GM18505 (cell line): Measurements from ENCODE around the gene DNAH12.
"Not testable (repeated sequence)": the region's sequence is repeated elsewhere in the genome, so short reads cannot be mapped to it uniquely, and the experiment has no call there.

Experiments
- ATAC-seq: cut with Tn5 transposase; IDR thresholded peaks from one replicate; pipeline ENCODE4 v1.9.1; 2021; ENCODE audit not compliant: unreplicated experiment
- POLR2A ChIP-seq: IDR thresholded peaks from 4 replicates; pipeline ENCODE4 v1.6.1; 2011; ENCODE audit warnings: borderline replicate concordance; ENCODE audit not compliant: insufficient read depth, insufficient read length; ENCODE audit errors: extremely low read depth

DNAH12 gene

DNA sequence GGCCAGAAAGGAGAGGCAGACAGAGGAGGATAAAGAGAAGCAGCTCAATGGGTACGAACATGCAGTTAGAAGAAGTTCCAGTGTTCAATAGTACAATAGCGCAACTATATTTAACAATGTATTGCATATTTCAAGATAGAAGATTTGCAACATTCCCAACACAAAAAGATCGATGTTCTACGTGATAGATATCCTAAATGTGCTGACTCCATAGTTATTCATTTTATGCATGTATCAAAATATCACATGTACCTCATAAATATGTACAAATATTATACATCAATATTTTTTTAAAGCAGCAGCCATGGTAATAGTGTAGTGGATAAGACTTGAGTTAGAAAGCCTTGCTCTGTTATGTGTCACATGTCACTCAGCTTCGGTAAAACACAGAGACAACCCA lies 141.5 kb downstream of the DNAH12 start:
- no peak for TF ChIP-seq POLR2A
- ATAC-seq: no peak

- TF ChIP-seq POLR2A: no peak
- ATAC-seq: peak; percentile 80
Measured at GRCh38 chr3:57397175-57398026, 146.7 kb downstream of the DNAH12 start.

- ATAC-seq: no peak
- no peak for TF ChIP-seq POLR2A
Measured at GRCh38 chr3:57393977-57394376, 150.2 kb downstream of the DNAH12 start.

DNA sequence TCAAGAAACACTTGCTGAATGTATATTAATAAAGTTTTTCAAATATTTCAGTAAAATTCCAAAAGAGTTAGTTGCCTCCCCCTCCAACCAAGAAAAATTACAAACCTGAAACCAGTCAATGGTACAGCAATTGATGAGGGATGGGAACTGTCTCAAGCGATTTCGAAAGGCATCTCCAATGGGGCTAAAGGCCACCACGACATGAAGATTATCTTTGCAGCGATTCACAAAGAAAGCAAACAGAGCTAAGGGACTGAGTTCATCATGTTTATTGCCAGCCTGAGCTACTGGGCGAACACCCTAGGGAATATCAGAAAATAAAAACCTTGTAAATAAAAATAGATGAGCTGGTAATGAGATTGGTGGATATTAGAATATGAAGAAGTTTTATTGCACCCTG lies 152.4 kb downstream of the DNAH12 start:
- no peak for ATAC-seq
- TF ChIP-seq POLR2A: no peak

- no peak for TF ChIP-seq POLR2A
Measured at GRCh38 chr3:57389271-57389670, 154.9 kb downstream of the DNAH12 start.

DNA sequence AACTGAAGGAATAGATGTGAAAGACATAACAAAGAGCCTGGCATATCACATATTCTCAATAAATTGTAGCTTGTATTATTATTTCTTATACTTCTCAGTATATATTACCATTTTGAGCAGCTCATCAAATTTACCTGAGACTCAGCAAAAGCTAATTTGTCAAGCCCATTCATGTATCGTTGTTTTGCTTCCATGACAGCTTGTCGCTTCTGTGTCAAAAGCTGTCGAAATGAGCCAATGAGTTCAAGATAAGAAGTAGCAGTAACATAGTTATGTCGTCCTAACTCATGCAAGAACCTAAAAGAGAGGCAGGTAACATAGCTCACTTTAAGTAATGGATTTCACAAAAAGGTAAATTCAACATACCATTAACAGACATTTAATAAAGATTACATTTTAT lies 157.8 kb downstream of the DNAH12 start:
- TF ChIP-seq POLR2A: no peak
- ATAC-seq: no peak

More at GRCh38 chr3:57389271-57389670, 154.9 kb downstream of the DNAH12 start:
- no peak for ATAC-seq

DNA sequence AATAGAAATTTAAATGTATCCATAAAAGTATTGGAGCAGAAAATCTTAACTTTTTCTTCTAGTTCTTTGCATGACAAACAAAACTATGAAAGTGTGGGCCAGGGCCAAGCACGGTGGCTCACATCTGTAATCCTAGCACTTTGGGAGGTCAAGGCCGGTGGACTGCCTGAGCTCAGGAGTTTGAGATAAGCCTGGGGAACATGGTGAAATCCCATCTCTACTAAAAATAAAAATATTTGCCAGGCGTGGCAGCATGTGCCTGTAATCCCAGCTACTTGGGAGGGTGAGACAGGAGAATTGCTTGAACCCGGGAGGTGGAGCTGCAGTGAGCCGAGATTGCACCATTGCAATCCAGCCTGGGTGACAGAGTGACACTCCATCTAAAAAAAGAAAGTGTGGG lies 158.6 kb downstream of the DNAH12 start:
- no peak for ATAC-seq
- TF ChIP-seq POLR2A: no peak

DNA sequence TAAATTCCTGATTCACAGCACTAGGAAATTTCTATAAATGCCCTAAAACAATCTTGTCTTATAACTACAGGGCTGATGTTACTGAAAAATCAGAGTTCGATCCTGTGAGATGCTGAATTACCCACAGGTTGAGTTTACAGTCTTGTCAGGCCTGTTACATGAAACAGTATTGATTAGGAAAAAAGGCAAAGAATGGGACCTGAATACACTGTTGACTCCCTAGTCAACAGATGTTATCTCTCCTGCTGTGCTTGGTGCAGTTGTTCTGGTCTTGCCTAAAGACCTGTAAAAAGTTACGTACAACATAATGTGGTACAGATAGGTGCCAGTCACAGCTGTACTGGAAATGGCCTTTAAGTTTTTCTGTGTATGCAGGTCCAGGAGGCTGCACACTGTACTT lies 160.3 kb downstream of the DNAH12 start:
- no peak for ATAC-seq
- TF ChIP-seq POLR2A: no peak

GRCh38 chr3:57383406-57383805 lies 160.7 kb downstream of the DNAH12 start:
- ATAC-seq: no peak
- TF ChIP-seq POLR2A: no peak

- no peak for TF ChIP-seq POLR2A
- ATAC-seq: no peak
Measured at GRCh38 chr3:57382933-57383332, 161.2 kb downstream of the DNAH12 start.

DNA sequence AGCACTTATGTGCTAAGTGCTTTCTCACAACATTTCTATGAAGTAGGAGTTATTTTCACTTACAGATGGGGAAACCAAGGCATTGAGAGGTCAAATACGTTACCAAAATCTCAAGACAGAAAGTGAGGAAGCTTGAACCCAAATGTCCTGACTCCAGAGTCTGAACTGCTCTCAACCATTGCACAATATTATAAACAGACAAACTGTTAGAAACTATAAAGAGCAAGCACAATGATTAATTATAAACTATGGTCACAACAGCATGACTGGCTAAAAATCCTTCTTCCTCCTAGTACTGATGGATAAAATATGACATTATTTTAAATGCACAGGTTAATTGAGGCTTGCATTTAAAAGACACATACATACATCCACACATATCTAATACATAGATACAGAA lies 173.8 kb downstream of the DNAH12 start:
- no peak for TF ChIP-seq POLR2A
- ATAC-seq: no peak

DNA sequence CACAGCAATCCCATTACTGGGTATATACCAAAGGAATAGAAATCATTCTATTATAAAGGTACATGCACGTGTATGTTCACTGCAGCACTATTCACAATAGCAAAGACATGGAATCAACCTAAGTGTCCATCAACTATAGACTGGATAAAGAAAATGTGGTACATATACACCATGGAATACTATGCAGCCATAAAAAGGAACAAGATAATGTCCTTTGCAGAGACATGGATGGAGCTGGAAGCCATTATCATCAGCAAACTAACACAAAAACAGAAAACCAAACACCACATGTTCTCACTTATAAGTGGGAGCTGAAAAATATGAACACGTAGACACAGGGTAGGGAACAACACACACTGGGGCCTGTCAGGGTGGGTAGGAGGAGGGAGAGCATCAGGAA lies 179.1 kb downstream of the DNAH12 start:
- not testable (repeated sequence) for ATAC-seq

DNA sequence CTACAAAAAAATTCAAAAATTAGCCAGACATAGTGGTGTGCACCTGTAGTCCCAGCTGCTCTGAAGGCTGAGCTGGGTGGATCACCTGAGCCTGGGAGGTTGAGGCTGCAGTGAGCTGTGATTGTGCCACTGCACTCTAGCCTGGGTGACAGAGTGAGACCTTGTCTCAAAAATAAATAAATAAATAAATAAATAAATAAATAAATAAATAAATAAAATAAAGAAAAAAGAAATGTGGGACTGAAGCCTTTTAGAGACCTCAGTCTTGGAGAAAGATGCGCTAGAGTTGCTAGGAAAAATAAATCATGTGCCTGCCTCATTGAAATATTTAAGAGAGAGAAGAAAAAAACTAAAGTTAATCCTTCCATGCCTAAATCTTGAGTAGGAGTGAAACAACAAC lies 187.9 kb downstream of the DNAH12 start:
- ATAC-seq: not testable (repeated sequence)

DNA sequence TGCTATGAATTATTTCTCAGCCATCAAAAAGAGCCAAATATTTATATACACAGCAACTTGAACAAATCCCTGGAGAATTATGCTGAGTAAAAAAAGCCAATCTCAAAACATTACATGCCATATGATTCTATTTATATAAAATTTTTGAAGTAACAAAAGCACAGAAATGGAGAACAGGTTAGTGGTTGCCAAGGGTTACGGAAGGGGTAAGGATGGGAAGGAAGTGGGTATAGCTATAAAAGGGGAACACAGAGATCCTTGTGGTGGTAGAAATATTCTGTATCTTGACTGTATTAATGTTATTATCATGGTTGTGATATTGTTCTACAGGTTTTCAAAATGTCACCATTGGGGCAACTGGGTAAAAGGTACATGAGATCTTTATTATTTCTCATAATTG lies 189.4 kb downstream of the DNAH12 start:
- no peak for ATAC-seq
- TF ChIP-seq POLR2A: no peak

GRCh38 chr3:57350271-57350670 lies 193.9 kb downstream of the DNAH12 start:
- no peak for ATAC-seq
- no peak for TF ChIP-seq POLR2A

DNA sequence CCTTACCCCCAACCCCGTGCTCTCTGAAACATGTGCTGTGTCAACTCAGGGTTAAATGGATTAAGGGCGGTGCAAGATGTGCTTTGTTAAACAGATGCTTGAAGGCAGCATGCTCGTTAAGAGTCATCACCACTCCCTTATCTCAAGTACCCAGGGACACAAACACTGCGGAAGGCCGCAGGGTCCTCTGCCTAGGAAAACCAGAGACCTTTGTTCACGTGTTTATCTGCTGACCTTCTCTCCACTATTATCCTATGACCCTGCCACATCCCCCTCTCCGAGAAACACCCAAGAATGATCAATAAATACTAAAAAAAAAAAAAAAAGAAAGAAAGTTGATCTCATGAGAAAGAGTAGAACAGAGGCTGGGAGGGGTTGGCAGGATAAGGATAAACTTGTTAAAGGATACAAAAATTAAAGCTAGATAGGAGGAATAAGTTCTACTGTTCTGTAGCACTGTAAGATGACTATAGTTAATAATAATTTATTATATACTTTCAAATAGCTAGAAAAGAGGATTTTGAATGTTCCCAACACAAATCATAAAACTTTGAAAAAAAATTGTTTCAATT lies 205.0 kb downstream of the DNAH12 start:
- not testable (repeated sequence) for ATAC-seq

DNA sequence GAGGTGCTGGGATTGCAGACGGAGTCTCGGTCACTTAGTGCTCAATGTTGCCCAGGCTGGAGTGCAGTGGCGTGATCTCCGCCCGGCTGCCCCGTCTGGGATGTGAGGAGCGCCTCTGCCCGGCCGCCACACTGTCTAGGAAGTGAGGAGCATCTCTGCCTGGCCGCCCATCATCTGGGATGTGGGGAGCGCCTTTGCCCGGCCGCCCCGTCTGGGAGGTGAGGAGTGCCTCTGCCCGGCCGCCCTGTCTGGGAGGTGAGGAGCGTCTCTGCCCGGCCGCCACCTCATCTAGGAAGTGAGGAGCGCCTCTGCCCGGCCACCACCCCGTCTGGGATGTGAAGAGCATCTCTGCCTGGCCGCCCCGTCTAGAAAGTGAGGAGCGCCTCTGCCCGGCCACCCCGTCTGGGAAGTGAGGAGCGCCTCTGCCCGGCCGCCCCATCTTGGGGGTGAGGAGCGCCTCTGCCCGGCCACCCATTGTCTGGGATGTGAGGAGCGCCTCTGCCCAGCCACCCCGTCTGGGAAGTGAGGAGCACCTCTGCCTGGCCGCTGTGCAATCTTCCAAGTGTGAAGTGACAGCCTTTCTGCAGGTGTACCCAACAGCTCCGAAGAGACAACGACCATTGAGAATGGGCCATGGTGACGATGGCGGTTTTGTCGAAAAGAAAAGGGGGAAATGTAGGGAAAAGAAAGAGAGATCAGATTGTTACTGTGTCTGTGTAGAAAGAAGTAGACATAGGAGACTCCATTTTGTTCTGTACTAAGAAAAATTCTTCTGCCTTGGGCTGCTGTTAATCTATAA lies 205.7 kb downstream of the DNAH12 start:
- not testable (repeated sequence) for ATAC-seq
